Erythroblast (primary cell): ENCODE data around the gene IP6K3.

Experiments
- GATA1 ChIP-seq: IDR thresholded peaks from 2 replicates; pipeline ENCODE4 v1.6.1; 2011; ENCODE audit warnings: low read depth, mild to moderate bottlenecking, control low read depth, low read length, moderate library complexity
- POLR2A ChIP-seq: IDR thresholded peaks from 2 replicates; pipeline ENCODE4 v1.6.1; 2011; ENCODE audit warnings: mild to moderate bottlenecking, low read length

- TF ChIP-seq POLR2A (no peak), GATA1 (no peak)
Measured at GRCh38 chr6:33758815-33759216, 12.1 kb upstream of the IP6K3 start.
